Endothelial cell of umbilical vein (primary cell): ENCODE data around the gene ANXA6. TPM values are rescaled to one million over a fixed set of nuclear protein-coding genes. Genes with fewer than 3 reads are reported as not detected.

Source experiments
- BruUV-seq: library from RNA; stranded (reverse); fragments of 400-500 nt; replicated peaks from 2 replicates; lab custom pipeline; 2021; lab: Mats Ljungman, UMichigan
- CTCF ChIA-PET: fragments of 300-600, 350-600 bp; sonication (Branson Sonifier 250); formaldehyde crosslinking; loops from one replicate; lab custom pipeline; 2021; ENCODE audit warnings: antibody characterized with exemption, inconsistent platforms; lab: Charles Lee
- POLR2A ChIA-PET: fragments of 300-600, 350-600 bp; sonication (Branson Sonifier 250); formaldehyde crosslinking; loops from one replicate; lab custom pipeline; 2021; ENCODE audit warnings: antibody characterized with exemption, inconsistent platforms; lab: Charles Lee
- DNase-seq: peaks from one replicate; pipeline ENCODE4 v3.0.0-alpha.2; 2011; ENCODE audit warnings: low read depth, low spot score
- FAIRE-seq: peaks from 2 replicates; lab custom pipeline; 2011; peaks lifted over from hg19 to GRCh38; lab: Jason Lieb, UNC
- H2AFZ ChIP-seq: 2 replicates; pipeline ENCODE4 v1.6.0; 2012; ENCODE audit warnings: low read depth, low read length, control low read depth, inconsistent platforms
- H3K27ac ChIP-seq: 2 replicates; pipeline ENCODE4 v1.5.1; 2011; ENCODE audit warnings: low read depth, mild to moderate bottlenecking, control low read depth, low read length, moderate library complexity; ENCODE audit not compliant: insufficient read depth
- H3K27me3 ChIP-seq, 2 experiments: 2 replicates each; pipeline versions ENCODE4 v1.6.0 to v1.6.1; 2011; ENCODE audit warnings: low read length in 2 of 2, mixed read lengths in 1 of 2; ENCODE audit not compliant: control insufficient read depth in 2 of 2, insufficient read depth in 2 of 2
- H3K36me3 ChIP-seq, 2 experiments: 2 replicates in 1 of 2; 3 replicates in 1 of 2; pipeline ENCODE4 v1.5.1; 2011; ENCODE audit warnings: low read length in 2 of 2, mild to moderate bottlenecking in 1 of 2, moderate library complexity in 1 of 2; ENCODE audit not compliant: control insufficient read depth in 2 of 2, insufficient read depth in 2 of 2; ENCODE audit errors: extremely low read depth in 1 of 2
- H3K4me1 ChIP-seq: 3 replicates; pipeline ENCODE4 v1.5.1; 2011; ENCODE audit warnings: mild to moderate bottlenecking, low read length; ENCODE audit not compliant: control insufficient read depth, insufficient read depth; ENCODE audit errors: extremely low read depth
- H3K4me2 ChIP-seq: 2 replicates; pipeline ENCODE4 v1.6.1; 2011; ENCODE audit warnings: low read length, control low read depth, mixed read lengths; ENCODE audit not compliant: insufficient read depth
- H3K4me3 ChIP-seq, 3 experiments: fragments of 200-600 bp in 1 of 3; sonication (generic), shearing (Covaris generic) in 1 of 3; replicated peaks in 1 of 3; 2 replicates each; pipeline ENCODE4 v1.5.1; 2011 to 2016; ENCODE audit warnings: control low read depth in 3 of 3, low read length in 3 of 3, mild to moderate bottlenecking in 2 of 3, inconsistent platforms in 1 of 3, low read depth in 1 of 3, moderate library complexity in 1 of 3; ENCODE audit not compliant: insufficient read depth in 1 of 3
- H3K79me2 ChIP-seq: 2 replicates; pipeline ENCODE4 v1.6.0; 2012; ENCODE audit warnings: low read length, inconsistent platforms; ENCODE audit not compliant: control insufficient read depth, insufficient read depth
- H3K9ac ChIP-seq: replicated peaks from 2 replicates; pipeline ENCODE3; 2011; ENCODE audit warnings: low read length, control low read depth; ENCODE audit not compliant: insufficient read depth; ENCODE audit errors: extremely low read depth
- H3K9me1 ChIP-seq: replicated peaks from 3 replicates; pipeline ENCODE4 v1.6.0; 2011; ENCODE audit warnings: mild to moderate bottlenecking, low read length; ENCODE audit not compliant: control insufficient read depth, insufficient read depth; ENCODE audit errors: extremely low read depth
- H3K9me3 ChIP-seq: replicated peaks from 2 replicates; pipeline ENCODE4 v1.5.1; 2012; ENCODE audit warnings: low read length, inconsistent platforms; ENCODE audit not compliant: control insufficient read depth, insufficient read depth
- H4K20me1 ChIP-seq: replicated peaks from 2 replicates; pipeline ENCODE3; 2011; ENCODE audit warnings: mild to moderate bottlenecking, low read length; ENCODE audit not compliant: control insufficient read depth, insufficient read depth; ENCODE audit errors: extremely low read depth
- CTCF ChIP-seq, 2 donors: IDR thresholded peaks; 1 replicate in 1 of 2; 2 replicates in 1 of 2; pipeline ENCODE4 v1.5.1; 2011; ENCODE audit warnings: low read length in 2 of 2, mild to moderate bottlenecking in 2 of 2, moderate library complexity in 2 of 2, control low read depth in 1 of 2, inconsistent platforms in 1 of 2, low read depth in 1 of 2; ENCODE audit not compliant: insufficient read depth in 1 of 2; ENCODE audit errors: extremely low read depth in 1 of 2
- EZH2 ChIP-seq: IDR thresholded peaks from 2 replicates; pipeline ENCODE4 v1.6.1; 2012; ENCODE audit warnings: borderline replicate concordance, low read depth, mild to moderate bottlenecking, moderate library complexity, low read length, inconsistent platforms; ENCODE audit not compliant: severe bottlenecking
- FOS ChIP-seq: IDR thresholded peaks from 2 replicates; pipeline ENCODE4 v1.6.1; 2011; ENCODE audit warnings: mild to moderate bottlenecking, low read length, moderate library complexity, borderline replicate concordance; ENCODE audit not compliant: insufficient read depth
- GATA2 ChIP-seq: IDR thresholded peaks from 2 replicates; pipeline ENCODE4 v1.7.0; 2011; ENCODE audit warnings: low read depth, mild to moderate bottlenecking, moderate library complexity, mixed read lengths, low read length; ENCODE audit not compliant: insufficient read length, insufficient read depth
- JUN ChIP-seq: IDR thresholded peaks from 2 replicates; pipeline ENCODE4 v1.6.1; 2011; ENCODE audit warnings: borderline replicate concordance, low read depth; ENCODE audit not compliant: insufficient read length, insufficient read depth
- MYC ChIP-seq: IDR thresholded peaks from one replicate; pipeline ENCODE4 v1.6.1; 2011; ENCODE audit warnings: mild to moderate bottlenecking, low read depth, low read length
- POLR2A ChIP-seq: IDR thresholded peaks from 2 replicates; pipeline ENCODE4 v1.6.1; 2012; ENCODE audit warnings: low read depth, mild to moderate bottlenecking, control low read depth, low read length
- POLR2AphosphoS5 ChIP-seq: IDR thresholded peaks from 2 replicates; pipeline ENCODE4 v1.6.1; 2012; ENCODE audit warnings: low read depth, mild to moderate bottlenecking, control low read depth, low read length, moderate library complexity; ENCODE audit not compliant: insufficient read depth
- dilution Hi-C: fragments of 300-500 bp; cut with MboI; formaldehyde crosslinking; loops from one replicate; pipeline ENCODE4 v1.15.0; 2019; ENCODE audit warnings: low sequenced_read_pairs; ENCODE audit not compliant: extremely low pct_ligation_motif_present
- intact Hi-C: fragments of 100-400 bp; cut with micrococcal nuclease; formaldehyde crosslinking; loops from one replicate; pipeline ENCODE4 v1.10.0; 2022
- polyA plus RNA-seq, 4 experiments: library from polyadenylated mRNA; depleted of rRNA in 3 of 4; stranded (reverse) in 3 of 4; unstranded in 1 of 4; fragments of >200 nt; gene quantifications; 2 replicates each; pipeline versions ENCODE4 v1.2.1 to v1.2.3, GENCODE V29; 2011 to 2012; ENCODE audit warnings: missing spikeins in 1 of 4
- total RNA-seq: library from RNA; stranded (reverse); gene quantifications from 2 replicates; pipeline ENCODE4 v1.2.3, GENCODE V29; 2021
- TF ChIP-seq, protein P1 (sequence below): IDR thresholded peaks from 2 replicates; pipeline ENCODE4 v1.6.1; 2011; ENCODE audit not compliant: insufficient read depth, insufficient read length

Gene ANXA6
- total and polyA plus RNA-seq, 2 donors (not counting 3 experiments of a cell fraction or from before 2014, with no cell fraction given) = 195 to 266 TPM

DNA sequence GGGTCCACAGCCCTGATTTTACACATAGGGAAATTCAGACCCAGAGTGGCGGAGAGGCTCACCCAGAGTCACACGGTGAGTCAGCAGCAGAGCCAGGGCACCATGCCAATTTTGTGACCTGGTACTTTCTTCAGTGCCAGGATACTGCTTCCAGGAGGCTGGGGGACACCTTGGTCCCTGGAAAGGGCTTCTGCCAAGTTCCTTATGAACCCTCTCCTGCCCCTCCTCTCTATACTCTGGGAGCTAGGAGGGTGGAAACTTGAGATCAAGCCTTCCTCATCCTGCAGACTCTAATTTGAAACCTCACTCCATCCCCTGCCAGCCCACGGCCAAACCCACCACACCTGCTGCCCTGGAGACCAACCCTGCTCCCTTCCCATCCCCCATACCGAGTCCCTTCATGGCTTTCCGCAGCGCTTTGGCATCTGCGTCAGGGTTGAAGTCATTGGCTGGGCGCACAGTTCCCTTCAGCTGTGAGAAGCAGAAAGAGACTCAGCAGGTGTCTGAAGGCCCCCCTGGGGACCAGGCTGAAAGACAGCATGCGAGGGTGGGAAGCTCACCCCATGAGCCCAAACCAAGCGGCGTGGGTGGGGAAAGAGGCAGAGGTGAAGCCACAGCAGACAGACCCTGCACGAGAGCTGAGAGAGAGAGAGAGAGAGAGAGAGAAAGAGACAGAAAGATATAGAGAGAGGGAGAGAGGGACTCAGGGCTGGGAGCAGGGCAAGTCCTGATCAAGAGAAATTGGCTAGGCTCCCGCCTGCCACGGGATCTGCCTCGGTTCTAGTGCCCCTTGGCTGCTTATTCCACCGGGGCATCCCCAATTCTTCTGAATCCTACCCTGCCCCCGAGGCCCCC lies 33.5 kb downstream of the ANXA6 start:
- BruUV-seq = no TSS peak
- H2AFZ ChIP-seq = no peak overlapping the region
- no peaks in the 10 kb centered on the region for H3K9me1 ChIP-seq
- DNase-seq (peak; percentile 32), FAIRE-seq (peak; percentile 75)
- peaks cover 29 to 53% of the 10 kb centered on the region in 2 experiments for H3K36me3 ChIP-seq
- no peak overlapping the region for H3K27ac ChIP-seq
- dilution Hi-C loops = no loop called here
- H3K79me2 ChIP-seq = no peaks in the 10 kb centered on the region
- H4K20me1 ChIP-seq = no peaks in the 10 kb centered on the region
- H3K4me2 ChIP-seq = no peak overlapping the region
- no peaks in the 10 kb centered on the region for H3K27me3 ChIP-seq
- no peak overlapping the region for H3K4me3 ChIP-seq
- ChIA-PET CTCF (interaction anchor here (1.5 to 10.2 kb wide), 4 partner anchors 18 to 115 kb away, joined by 4 to 409 read pairs (median 105); partner anchors contain the start of gene ANXA6), POLR2A (no interaction called here)
- no peaks in the 10 kb centered on the region for H3K4me1 ChIP-seq
- no peak for TF ChIP-seq MYC
- no peak for TF ChIP-seq POLR2AphosphoS5
- TF ChIP-seq JUN = no peak
- TF ChIP-seq GATA2 = no peak
- TF ChIP-seq, protein P1, sequence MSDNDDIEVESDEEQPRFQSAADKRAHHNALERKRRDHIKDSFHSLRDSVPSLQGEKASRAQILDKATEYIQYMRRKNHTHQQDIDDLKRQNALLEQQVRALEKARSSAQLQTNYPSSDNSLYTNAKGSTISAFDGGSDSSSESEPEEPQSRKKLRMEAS = no peak
- no peak for TF ChIP-seq POLR2A
- TF ChIP-seq CTCF (IDR thresholded peaks at IDR 0.05; ENCODE audit: extremely low read depth in 1 of 2, insufficient read depth in 1 of 2, low read depth in 1 of 2, low read length in 2 of 2) = no peak
- TF ChIP-seq EZH2 = no peak
- no peak for TF ChIP-seq FOS
- H3K9me3 ChIP-seq = no peaks in the 10 kb centered on the region
- no peak overlapping the region for H3K9ac ChIP-seq
- intact Hi-C loops = no loop called here
